ENCODE measurements around the gene GRID1.

The GRID1 gene

GRCh38 chr10:86160890-86161585, 205.6 kb downstream of the GRID1 start (continued):
- TF ChIP-seq OVOL3 (tag by site-specific recombination; IDR thresholded peaks at IDR 0.05) (no peak), ZNF621 (tag by site-specific recombination; IDR thresholded peaks at IDR 0.05) (no peak), SCRT1 (tag by site-specific recombination; IDR thresholded peaks at IDR 0.05; ENCODE audit: borderline replicate concordance) (no peak)

DNA sequence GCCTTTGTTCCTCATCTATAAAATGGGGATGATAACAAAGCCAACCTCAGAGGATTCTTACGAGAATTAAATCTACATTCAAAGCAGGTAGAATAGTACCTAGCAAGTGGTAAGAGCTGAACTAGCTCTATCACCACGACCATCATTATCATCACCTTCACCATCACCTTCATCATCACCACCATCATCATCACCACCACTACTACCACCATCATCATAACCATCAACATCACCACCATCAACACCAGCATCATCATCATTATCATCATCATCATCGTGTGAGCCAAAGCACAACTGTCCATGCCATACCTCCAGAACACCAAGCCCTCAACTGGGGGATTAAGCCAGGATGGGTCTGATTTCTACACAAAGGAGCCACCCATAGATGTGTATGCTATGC, 206.8 kb downstream of the GRID1 start:
- no peaks in the 10 kb centered on the region for H3K9me3 ChIP-seq (ENCODE audit: control insufficient read depth, insufficient read depth, low read depth, low read length)
- no peaks in the 10 kb centered on the region for H3K4me1 ChIP-seq (ENCODE audit: control insufficient read depth, insufficient read depth, low read length)
- no peak overlapping the region for H3K27ac ChIP-seq (ENCODE audit: extremely low read depth, low read depth, low read length)
- TF ChIP-seq ZNF112 (tag by site-specific recombination; IDR thresholded peaks at IDR 0.05) (no peak), ZNF580 (tag by site-specific recombination; IDR thresholded peaks at IDR 0.05) (no peak)
- TF ChIP-seq, protein P1, sequence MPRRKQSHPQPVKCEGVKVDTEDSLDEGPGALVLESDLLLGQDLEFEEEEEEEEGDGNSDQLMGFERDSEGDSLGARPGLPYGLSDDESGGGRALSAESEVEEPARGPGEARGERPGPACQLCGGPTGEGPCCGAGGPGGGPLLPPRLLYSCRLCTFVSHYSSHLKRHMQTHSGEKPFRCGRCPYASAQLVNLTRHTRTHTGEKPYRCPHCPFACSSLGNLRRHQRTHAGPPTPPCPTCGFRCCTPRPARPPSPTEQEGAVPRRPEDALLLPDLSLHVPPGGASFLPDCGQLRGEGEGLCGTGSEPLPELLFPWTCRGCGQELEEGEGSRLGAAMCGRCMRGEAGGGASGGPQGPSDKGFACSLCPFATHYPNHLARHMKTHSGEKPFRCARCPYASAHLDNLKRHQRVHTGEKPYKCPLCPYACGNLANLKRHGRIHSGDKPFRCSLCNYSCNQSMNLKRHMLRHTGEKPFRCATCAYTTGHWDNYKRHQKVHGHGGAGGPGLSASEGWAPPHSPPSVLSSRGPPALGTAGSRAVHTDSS (tag by site-specific recombination; IDR thresholded peaks at IDR 0.05): peak; percentile 93
- POLR2A ChIA-PET: no interaction called here
- H3K36me3 ChIP-seq (ENCODE audit: control insufficient read depth in 2 of 2, insufficient read depth in 1 of 2, low read length in 2 of 2): no peaks in the 10 kb centered on the region
- CTCF ChIA-PET: interaction anchor here (0.5 to 1.7 kb wide), 2 partner anchors 18 to 735 kb away, joined by 3 to 8 read pairs; no protein-coding TSS in a partner anchor
- no peak overlapping the region for H3K4me3 ChIP-seq (ENCODE audit: low read depth, low read length)

DNA sequence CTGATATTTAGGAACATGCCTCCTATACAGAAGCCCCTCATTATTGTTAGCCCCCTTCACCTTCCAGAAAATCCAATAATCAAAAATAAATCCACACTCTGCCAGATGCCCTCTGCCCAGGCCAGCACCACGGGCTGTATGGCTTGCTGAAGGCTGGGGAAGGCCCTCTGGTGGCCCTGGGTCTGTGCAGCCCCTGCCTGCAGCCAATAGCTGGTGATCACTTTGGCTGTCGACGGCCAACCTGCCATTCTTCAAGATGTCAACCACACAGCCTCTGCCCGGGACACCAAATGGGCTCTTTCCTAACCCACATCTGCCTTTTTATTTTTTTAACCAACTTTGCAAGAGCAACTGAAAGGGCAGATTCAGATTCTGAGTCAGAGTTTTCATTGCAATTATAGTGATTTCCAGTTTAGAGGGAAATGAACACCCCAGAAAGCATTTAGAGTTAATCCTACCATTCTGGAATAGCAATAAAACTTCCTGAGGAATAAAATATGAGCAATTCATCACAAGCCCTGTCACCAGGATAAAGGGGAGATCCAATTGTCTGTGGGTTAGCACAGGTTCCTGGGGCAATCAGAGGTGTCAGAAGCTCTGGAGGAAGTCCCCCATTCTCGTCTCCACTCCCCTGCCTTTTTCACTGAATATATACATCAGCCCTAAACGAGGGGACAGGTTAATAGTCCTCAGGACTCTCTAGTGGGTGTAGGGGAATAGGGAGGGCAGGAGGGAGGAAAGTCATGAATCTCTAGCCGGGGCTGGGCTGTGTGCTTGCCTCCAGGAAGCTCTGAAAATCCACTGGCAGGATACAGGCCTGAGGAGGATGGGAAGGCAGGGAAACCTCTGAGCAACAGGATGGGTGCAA, 211.3 kb downstream of the GRID1 start:
- Histone ChIP-seq H3K36me3 (ENCODE audit: control insufficient read depth in 2 of 2, insufficient read depth in 1 of 2, low read length in 2 of 2) (no peaks in the 10 kb centered on the region), H3K4me1 (ENCODE audit: control insufficient read depth, insufficient read depth, low read length) (no peaks in the 10 kb centered on the region), H3K9me3 (ENCODE audit: control insufficient read depth, insufficient read depth, low read depth, low read length) (no peaks in the 10 kb centered on the region), H3K27ac (ENCODE audit: extremely low read depth, low read depth, low read length) (no peak overlapping the region), H3K4me3 (ENCODE audit: low read depth, low read length) (no peak overlapping the region)
- TF ChIP-seq ZNF660 (tag by site-specific recombination; IDR thresholded peaks at IDR 0.05) (0 out of 2 replicates have a peak, but pooled peaks have one; percentile 27), ZNF843 (tag by site-specific recombination; IDR thresholded peaks at IDR 0.05) (0 out of 2 replicates have a peak, but pooled peaks have one; percentile 18), IKZF3 (tag by site-specific recombination; IDR thresholded peaks at IDR 0.05) (no peak), ZNF677 (tag by site-specific recombination; IDR thresholded peaks at IDR 0.05) (no peak), ZIC2 (tag by site-specific recombination; IDR thresholded peaks at IDR 0.05) (0 out of 2 replicates have a peak, but pooled peaks have one; percentile 25), SP7 (tag by site-specific recombination; IDR thresholded peaks at IDR 0.05) (peak; percentile 52; the same call in 1 of the 2 replicates), ZFP3 (tag by site-specific recombination; IDR thresholded peaks at IDR 0.05; ENCODE audit: low read depth) (no peak), ZNF610 (tag by site-specific recombination; IDR thresholded peaks at IDR 0.05; ENCODE audit: borderline replicate concordance) (no peak), ZBTB8A (tag by site-specific recombination; IDR thresholded peaks at IDR 0.05) (peak; percentile 57), FEZF1 (tag by site-specific recombination; IDR thresholded peaks at IDR 0.05) (peak; percentile 50)
- TF ChIP-seq, protein P2, sequence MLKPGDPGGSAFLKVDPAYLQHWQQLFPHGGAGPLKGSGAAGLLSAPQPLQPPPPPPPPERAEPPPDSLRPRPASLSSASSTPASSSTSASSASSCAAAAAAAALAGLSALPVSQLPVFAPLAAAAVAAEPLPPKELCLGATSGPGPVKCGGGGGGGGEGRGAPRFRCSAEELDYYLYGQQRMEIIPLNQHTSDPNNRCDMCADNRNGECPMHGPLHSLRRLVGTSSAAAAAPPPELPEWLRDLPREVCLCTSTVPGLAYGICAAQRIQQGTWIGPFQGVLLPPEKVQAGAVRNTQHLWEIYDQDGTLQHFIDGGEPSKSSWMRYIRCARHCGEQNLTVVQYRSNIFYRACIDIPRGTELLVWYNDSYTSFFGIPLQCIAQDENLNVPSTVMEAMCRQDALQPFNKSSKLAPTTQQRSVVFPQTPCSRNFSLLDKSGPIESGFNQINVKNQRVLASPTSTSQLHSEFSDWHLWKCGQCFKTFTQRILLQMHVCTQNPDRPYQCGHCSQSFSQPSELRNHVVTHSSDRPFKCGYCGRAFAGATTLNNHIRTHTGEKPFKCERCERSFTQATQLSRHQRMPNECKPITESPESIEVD (tag by site-specific recombination; IDR thresholded peaks at IDR 0.05): peak; percentile 45; the same call in 1 of the 2 replicates
- ChIA-PET POLR2A (no interaction called here), CTCF (interaction anchor here (0.6 kb wide), 1 partner anchor 261 kb away, joined by 4 read pairs; no protein-coding TSS in a partner anchor)
